HG02970 (cell line): ENCODE results near the gene FSD1.

Experiments used
- ATAC-seq: cut with Tn5 transposase; IDR thresholded peaks from one replicate; pipeline ENCODE4 v1.9.1; 2021; ENCODE audit warnings: mild to moderate bottlenecking, moderate library complexity, moderate number of reproducible peaks; ENCODE audit not compliant: unreplicated experiment, low FRiP score

FSD1 gene

DNA sequence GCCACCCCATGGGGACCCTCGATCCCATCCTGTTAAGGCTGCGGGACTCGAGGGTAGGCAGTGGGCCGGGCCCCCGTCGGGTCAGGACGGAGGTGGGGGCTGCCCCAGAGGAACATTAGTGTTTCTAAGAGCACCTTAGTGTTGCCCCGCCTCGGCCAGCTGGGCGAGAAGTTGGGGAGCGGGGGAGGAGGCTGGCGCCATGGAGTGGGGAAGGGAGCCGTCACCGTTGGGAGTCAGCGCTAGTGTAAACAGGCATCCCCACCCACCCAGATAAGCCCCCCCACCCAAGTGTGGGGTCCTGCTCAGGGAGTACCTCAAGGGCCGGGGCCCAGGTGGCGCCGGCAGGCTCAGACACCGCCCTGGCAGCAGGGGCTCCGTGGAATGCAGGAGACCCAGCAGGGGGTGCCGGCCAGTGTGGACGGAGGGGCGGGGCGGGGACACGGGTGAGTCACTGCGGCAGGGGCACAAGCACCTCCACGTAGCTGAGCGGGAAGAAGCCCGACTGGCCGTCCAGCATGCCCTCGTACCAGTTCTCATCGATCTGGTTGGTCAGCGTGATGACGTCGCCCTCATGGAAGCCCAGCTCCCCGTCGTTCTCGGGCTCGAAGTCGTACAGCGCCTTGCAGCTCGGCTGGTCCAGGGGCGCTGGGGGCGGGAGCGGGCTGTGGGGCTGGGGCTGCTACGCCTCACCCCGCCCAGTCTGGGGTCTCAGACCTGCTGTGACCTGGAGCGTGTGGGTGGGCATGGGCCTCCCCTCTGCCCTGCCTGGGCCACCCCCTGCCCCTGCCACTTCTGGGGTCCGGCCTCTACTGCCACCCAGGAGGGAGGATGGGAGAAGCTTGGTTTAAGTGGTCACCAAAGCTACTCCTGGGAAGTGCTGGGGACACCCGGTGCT, 57.0 kb downstream of the FSD1 start:
- ATAC-seq, result no peak

DNA sequence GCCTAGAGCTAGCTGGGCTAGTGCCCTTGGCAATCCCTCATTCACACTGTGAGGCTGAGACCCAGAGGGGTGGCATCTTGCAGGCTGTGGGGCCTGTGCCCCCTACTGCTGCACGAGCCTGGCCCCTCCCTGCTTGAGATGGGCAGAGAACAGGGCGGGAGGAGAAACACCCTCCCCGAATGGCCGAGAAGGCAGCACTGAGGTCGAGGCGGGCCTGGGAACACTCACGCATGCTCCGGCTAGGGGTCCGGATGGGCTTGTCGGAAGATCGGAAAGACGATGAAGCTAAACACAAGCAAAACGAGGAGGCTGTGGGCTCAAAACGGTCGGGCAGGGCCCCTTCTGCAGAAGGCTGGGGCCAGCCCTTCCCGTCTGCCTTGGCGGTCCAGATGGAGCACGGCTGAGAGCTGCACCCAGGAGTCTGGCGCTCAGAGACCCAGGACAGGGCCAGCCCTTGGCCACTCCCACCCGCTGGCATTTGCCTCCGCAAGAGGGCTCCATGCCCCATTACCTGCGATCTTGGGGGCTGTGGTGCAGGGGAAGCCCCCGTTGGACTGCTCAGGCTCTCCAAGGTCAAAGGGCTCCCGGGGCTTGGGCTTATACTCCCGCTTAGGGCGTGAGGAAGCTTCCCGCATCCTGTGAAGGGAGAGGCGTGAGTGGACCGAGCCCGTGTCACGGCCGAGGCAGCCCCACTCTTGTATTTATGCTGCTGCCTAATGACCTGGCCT, 57.9 kb downstream of the FSD1 start:
- ATAC-seq, result no peak

DNA sequence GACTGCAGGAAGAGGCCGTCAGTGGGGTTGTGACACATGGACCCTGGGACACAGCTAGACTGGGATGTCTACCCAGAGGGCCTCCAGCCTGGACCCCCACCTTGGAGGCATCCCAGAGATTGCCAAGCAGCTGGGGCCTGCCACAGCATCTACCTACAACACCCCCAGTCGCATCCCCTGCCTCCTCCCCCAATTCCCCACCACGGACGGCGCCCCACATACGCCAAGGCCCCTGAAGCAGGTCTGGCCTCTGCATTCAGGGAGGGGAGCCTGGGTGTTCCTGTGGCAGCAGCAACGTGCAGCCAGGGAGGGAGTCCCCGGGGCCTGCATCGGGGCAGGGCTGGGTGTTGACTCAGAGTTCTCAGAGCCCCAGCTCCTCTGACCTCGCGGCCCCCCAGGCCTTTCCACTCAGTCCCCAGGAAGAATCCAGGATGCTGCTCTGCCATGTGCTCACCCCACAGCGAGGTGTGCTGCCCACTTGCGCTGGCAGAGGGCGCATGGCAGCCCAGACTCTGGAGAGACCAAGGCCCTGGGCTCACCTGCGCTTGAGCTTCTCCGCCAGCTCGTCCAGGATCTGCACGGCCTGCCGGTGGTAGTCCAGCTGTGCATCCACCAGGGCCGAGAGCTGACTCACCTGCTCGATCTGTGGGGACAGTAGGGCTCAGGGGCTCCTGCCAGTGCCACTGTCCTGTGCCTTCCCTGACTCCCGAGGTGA, 58.6 kb downstream of the FSD1 start:
- no peak for ATAC-seq

DNA sequence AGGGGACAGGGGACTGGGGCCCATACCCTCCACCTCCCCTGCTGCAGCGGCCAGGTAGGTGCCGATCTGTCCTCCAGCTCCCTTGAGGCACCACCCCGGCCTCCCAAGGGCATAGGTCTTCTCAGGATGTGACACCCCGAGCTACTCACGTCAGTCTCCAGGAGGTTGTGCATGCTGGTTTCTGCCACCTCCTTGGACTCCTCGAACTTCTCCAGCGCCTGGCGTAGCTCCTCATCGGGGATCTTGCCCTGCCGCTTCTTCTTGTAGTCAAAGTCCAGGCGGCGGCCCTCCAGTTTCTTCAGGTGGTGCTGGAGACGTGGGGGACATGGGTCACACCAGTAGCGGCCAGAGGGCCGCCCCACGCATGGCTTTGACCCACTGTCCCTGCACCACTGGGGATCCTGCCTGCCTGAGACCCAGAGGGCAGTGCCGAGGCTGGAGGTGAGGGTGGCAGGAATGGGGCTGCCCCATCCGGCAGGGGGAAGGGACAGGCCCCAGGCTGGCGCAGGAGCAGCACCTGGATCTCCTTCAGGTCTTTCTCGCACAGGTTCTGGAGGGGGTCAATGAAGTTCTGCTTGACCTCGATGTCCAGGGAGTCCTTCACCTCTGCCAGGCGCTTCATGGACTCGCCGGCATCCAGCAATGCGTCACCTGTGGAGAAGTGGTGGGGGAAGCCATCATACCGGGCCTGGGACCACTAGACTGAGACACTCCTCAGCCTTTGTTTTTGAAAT, 59.3 kb downstream of the FSD1 start:
- no peak for ATAC-seq

DNA sequence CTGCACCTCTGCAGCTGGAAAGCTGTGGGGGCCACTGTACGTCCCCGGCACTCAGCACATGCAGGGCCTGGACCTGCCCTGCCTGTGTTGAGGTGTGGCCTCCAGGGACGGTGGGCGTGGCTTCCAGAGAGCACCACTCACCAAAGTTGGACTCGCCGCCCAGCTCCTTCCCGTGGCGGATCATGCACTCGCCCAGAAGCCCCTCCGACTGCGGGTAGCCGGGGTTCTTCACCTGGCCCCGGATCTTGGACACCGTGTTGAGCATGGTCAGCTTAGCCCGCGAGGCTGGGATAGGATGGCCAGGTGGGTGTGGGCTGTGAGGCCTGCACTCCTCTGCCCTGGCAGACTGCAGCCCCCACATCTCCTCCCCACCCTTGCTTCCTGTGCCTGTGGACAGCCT, 60.9 kb downstream of the FSD1 start:
- ATAC-seq, result no peak

DNA sequence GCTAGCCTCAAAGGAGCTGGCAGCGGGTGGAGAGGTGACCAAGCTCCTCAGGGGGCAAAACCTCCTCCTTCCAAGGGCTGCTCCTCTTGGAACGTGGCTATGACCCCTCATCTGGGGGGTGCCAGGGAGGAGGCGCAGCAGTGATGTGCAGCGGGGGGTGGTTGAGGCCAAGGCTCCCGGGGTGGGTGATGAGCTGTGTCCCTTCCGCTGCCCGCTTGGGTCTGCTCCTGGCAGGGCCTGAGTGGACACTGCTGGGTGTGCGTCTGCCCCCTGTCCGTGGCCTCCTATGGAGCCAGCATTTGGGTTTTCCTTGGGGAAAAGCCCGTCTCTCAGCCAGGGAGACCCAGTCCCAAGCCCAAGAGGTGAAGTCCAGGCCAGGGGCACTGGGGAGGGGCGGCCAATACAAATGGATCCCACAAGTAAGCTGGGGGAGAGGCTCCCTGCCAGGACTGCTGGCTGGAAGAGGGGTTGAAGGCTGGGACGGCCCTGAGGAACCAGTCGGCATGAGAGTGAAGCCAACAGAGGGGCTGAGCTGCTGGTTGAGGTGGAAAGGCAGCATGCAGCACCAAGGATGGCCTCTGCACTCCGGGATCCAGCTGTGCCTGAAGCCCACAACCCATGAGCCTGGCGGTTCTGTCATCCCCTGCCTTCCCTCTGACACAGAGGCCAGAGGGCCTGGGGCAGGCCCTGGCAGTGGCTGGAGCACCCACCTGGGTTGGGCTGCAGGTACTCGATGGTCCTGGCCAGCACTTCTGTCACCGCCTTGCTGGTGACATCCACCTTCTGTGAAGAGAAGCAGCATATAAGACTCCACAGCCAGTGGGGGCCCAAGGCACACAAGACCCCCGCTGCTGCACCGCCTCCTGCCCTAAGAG, 61.6 kb downstream of the FSD1 start:
- no peak for ATAC-seq

DNA sequence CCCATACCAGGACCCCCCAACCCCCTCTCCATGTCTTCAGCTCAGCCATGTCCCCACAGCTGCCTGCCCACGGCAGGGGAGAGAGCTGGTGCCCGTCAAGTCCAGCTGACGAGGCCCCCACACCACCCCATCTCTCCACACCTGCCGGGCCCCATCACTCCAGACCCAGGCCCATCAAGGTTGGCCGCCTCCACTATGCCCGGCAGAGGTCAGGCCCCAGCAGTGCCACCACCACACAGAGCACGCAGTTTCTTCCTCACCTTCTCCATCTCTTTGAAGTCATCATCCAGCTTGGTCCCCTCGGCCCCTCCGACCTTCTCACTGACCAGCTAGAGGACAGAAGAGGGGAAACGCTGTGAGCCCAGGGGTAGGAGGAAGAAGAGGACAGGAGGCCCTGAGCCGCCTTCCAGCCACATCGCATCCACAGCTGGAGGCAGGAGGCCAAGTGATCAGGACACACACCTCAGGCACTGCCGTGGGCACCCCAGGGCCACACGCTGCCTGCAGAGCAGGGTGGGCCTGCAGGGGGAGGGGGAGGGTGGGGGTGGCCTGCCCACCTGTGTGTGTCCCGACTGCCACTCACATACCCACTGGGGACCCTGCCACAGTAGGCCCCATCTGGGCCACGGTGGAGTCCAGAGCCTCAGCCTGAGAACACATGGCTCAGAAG, 62.4 kb downstream of the FSD1 start:
- no peak for ATAC-seq

DNA sequence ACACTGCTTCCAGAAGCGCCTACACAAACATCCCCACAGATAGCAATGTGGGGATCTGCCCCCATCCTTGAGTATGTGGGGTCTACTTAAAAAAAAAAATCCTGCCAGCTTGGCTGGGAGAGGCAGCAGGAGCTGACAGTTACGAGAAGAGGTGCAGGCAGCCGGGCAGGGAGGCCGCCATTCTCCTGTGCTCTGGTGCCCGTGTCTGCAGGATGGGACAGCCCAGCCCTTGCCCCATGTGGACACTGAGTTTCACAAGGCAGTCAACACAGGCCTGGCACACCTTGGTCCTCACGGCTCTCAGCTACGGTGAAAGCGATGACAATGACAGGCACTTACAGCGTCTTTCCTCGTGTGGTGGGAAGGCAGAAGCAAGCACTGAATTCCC, 62.9 kb downstream of the FSD1 start:
- ATAC-seq, result no peak

DNA sequence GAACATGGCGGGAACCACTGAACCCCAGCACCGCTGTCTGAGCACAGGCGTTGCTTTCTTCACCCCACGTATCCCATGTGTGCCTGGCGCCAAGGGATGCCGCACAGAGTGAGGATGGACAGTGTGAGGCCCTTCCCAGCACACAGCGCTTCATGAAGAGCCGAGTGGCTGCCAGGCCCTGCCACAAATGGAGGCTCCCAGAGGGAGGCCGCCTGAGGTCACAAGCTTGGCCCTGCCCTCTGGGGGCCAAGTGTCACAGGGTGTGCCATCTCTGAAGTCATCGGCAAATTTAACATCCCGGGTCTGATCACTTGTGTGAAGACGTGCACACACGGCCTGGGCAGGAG, 63.4 kb downstream of the FSD1 start:
- no peak for ATAC-seq

DNA sequence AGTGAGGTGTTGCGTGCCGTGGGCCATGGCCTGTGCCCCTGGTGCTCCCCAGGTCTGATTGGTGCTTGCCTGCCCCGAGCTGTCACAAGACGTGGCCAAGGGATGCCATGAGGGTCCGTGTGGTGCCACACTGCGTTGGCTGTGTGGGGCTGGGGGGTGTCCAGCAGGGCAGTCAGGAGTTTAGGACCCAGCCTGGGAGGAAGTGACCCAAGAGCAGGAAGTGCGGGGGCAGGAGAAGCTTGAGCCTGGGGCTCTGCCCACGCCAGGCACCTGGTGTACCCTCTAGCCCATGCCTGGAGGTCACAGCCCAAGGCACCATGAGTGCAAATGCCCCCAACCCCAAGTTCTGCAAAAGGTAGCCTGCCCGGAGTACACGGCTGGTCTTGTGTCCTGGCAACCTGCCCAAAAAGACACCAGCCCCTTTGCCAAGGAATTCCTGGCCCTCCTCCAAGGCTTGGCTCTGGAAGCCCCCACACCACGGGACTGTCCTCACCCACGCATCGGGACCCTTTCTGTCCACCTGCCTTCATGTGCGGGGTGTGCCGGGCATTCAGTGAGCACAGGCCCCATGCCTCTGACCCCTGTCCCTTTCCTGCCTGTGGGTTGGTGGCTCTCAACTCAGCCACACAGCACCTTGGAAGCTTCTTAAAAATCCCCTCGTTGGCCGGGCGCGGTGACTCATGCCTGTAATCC, 63.9 kb downstream of the FSD1 start:
- ATAC-seq, result no peak

DNA sequence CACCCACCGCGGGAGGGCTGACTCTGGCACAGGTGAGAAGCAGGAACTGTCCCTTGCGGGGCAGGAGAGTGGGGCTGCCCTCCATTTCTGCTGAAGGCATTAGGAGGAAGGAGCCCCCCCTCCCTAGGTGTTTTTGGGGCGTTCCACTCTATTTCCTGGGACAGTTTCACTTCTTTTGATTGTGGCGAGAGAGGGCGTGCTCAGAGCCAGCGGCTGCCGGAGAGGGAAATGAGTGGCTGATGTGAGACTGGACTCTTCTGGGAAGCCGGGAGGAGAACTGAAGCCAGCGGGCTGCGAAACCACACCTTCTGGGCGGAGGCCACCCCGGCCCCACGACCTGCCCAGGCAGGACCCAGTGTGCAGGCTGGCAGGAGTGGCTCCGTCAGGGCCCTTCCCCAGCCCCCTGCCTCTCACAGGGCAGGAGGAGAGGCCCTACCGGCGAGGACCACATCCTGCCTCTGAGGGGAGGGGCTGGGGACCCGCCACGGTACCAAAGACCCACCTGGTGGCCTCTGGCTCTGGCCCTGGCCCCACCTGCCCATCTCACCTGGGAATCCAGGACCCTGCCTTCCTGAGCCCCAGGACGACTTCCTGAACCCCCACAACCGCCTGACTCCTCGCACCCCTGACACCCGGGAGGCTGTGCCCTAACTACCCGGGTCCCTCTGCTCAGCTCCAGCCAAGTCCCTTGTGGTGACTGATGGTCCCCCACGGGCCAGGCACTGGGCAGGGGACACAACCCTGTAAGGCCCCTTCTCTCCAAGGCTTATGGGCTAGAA, 64.9 kb downstream of the FSD1 start:
- ATAC-seq, result peak; percentile 67

DNA sequence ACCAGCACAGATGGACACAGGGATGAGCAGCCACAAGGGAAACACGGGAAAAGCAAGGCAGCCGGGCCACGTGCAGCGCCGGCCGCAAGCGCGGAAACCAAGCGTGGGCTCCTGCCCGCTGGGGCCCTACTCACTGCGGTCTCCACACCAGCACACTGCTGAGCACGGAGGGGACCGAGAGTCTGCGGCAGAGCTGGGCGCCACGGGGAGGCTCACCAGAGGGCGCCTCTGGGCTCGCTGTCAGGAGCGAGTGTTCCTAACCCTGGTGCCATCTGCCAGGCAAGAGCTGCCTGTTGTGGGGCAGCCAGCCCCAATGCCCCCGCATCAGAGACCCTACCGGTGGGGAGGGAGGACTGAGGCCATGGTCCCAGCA, 65.5 kb downstream of the FSD1 start:
- ATAC-seq, result peak; percentile 39

DNA sequence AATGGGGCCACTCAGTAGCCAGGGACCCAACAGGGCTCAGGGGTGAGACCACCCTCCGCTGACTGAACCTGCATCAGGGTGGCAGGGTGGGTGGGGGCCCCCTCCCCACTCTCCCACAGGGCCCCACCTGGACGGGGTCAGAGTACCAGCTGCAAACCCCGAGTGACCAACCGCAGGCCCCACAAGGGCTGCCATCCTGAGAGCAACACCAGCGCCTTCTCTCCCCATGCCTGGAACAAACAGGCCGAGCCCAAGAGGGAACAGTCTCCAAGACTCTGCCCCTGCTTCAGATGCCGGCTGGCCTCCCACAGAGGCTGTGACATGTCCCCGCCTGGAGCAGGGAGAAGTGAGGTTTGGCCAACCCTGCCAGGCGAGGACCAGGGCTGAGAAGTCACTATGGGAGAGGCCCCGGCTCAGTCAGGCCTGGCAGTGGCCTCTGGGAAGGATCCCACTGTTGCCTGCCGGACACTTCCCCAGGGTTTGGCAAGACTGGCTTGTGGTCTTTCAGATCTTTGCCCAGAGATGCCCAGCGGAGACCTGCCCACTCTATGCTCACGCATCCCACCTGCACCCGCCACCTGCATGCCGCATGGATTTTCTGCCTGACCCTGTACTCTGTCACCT, 66.1 kb downstream of the FSD1 start:
- no peak for ATAC-seq

DNA sequence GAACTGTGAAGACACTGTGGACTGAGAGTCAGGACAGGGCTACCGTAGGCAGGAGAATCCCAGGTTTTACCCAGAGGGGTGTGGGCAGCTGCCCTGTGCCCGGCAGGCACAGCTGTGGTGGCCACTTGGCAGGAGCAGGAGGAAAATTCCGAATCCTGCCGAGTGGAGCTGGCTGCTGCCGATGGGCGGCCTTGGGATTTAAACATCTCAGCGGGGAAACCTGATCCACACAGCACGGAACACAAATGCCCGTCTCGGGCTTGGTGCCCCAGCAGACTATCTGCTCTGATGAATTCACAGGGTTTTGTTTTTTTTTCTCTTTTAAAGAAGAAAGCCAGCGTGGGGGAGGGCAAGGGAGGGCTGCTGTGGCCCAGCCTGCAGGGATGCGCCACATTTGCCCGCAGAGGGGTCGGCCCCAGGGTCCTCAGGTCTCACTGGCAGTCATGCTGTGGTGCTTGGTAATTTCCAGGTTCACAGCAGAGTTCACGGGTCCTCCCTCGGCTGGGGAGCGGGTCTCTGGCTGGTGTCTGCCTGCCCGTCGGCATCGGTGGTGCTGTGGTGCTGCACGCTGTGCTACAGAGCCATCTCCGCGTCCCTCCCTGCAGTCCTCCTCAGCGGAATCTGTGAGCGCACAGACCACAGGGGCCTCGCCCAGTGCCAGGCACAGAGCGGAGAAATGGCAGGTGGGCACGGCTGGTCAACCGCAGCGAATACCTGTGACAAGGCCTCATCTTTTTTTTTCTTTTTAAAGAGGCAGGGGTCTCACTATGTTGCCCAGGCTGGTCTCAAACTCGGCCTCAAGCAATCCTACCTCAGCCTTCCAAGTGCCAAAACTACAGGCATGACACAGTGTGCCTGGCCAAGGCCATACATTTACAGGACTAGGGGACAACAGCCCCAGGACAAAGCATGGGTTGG, 67.1 kb downstream of the FSD1 start:
- no peak for ATAC-seq

DNA sequence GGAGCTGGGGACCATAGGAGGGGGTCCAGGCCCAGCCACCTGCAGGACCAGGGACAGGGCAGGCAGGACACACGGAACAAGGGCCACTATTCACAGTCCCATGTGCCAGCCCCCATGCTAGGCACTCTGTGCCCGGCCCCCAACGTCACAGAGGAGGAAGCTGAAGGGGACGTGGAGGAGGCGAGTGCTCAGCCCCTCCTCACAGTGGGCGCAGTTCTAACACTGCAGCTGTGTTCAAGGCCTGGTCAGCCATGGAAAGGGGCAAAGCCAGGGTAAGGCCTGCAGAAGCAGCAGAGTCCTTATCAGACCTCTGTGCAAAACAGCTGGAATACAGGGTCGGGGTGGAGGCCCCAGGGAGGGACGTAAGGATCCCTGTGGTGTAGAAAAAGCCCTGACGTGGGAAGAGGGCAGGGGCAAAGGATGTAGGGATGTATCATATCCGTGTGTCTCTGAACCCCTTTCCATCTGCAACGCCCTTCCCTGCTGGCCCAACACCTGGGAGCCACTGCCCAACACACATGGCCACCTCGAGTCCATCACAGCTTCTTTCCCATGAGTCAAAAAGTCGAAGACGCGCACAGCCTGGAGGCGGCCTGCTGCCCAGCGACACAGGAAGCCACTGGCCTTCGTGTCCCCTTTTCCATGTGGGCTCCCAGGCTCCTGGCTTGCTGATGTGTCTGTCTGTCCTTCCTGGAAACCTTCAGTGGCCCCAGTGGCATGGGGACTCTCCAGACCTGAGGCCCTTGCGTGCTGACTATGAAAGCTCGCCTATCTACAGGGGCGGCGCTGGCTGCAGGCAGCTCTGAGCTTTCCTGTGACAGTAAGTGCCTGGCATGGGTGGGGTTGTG, 68.0 kb downstream of the FSD1 start:
- no peak for ATAC-seq

DNA sequence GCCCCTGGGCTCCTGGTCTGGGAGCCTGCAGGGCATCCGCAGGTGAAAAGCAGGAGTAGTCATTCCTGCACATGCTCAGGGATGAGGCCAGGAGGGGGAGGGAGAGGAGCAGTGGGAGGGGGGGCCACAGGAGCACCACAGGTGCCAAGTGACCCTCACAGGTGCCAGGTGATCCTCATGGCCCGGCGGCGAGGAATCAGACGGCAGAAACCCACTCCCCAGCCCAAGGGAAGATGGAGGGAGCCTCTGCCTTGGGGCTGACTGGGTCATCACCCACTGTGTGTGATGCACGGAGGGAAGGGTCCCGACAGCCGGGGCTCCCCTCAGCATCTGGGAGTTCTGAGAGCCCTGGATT, 68.6 kb downstream of the FSD1 start:
- ATAC-seq, result no peak
